H1 (cell line): Measurements from ENCODE around the gene EIF1AX. TPM values are rescaled to one million over a fixed set of nuclear protein-coding genes. Genes with fewer than 3 reads are reported as not detected.

Experiments used
- TBP ChIP-seq: IDR thresholded peaks from 2 replicates; pipeline ENCODE4 v1.6.1; 2011; ENCODE audit warnings: low read depth, low read length, improper control_type of control experiment
- polyA plus RNA-seq, 7 experiments: library from polyadenylated mRNA; depleted of rRNA in 3 of 7; stranded (reverse) in 5 of 7; unstranded in 2 of 7; fragments of >200 nt in 5 of 7; fragments of 200-250 nt in 2 of 7; gene quantifications; 1 replicate in 5 of 7; 2 replicates in 1 of 7; 4 replicates in 1 of 7; pipeline versions ENCODE4 v1.2.1 to v1.2.3, GENCODE V29; 2011 to 2013; ENCODE audit warnings: missing spikeins in 2 of 7, mixed read lengths in 2 of 7
- total RNA-seq: library from RNA; stranded (reverse); fragmentation: NEBNext Ultra II Directional; extraction: Animal tissue kit (Norgen Biotek cat#: 25700); gene quantifications from 2 replicates; pipeline ENCODE4 v1.2.1, GENCODE V29; 2021
- TF ChIP-seq, protein P1 (sequence below): IDR thresholded peaks from 2 replicates; pipeline ENCODE4 v1.6.1; 2011; ENCODE audit warnings: low read length, improper control_type of control experiment

EIF1AX gene
- total and polyA plus RNA-seq, 2 of the 8 experiments (the other 6 are each of a cell fraction or from before 2014, with no cell fraction given), result 34.0 to 175 TPM

DNA sequence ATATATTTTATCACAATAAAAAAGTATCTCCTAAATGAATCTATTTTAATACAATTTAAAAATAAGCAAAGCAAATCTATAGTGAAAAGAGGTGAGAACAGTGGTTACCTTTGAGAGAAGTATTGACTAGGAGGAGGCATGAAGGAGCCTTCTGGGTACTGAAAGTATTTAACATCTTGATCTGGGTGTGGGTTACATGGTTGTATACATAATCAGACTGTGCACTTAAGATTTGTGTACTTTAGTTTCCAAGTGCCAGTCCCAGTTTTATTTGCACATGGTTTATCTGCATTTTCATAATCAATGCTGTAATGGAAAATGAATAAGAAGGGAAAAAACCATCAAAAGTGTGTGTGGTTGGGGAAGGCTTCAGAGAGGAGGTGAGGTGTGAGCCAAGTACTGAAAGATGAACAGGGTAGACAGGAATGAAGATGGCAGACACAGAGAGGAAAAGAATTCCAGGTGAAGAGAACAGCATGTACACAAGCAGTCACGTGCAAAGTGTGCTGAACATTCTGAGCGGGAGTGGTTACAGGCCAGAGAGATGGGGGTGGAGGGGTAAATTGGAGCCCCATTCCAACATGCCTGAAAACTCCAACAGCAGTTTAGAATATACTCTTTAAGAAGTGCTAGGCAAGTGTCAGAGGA is 39.6 kb downstream of the EIF1AX start (continued):
- TF ChIP-seq, protein P1, sequence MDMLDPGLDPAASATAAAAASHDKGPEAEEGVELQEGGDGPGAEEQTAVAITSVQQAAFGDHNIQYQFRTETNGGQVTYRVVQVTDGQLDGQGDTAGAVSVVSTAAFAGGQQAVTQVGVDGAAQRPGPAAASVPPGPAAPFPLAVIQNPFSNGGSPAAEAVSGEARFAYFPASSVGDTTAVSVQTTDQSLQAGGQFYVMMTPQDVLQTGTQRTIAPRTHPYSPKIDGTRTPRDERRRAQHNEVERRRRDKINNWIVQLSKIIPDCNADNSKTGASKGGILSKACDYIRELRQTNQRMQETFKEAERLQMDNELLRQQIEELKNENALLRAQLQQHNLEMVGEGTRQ, result no peak
- no peak for TF ChIP-seq TBP
